ENCODE measurements around the gene MATN1. TPM values are rescaled to one million over a fixed set of nuclear protein-coding genes. Genes with fewer than 3 reads are reported as not detected.

The MATN1 gene
- total and polyA plus RNA-seq, 4 donors = 0.19 TPM; not detected in 3

- TF ChIP-seq GABPA (IDR thresholded peaks at IDR 0.05 in 1 of 2, conservative IDR thresholded peaks at IDR 0.05 in 1 of 2) = no peak
- no peak for TF ChIP-seq HNF4G (IDR thresholded peaks at IDR 0.05)
- TF ChIP-seq RXRA (IDR thresholded peaks at IDR 0.05) = no peak
- TF ChIP-seq SP1 (IDR thresholded peaks at IDR 0.05) = no peak
- TF ChIP-seq TAF1 (conservative IDR thresholded peaks at IDR 0.05) = no peak
- no peak for TF ChIP-seq FOXA1 (IDR thresholded peaks at IDR 0.05)
- TF ChIP-seq MAX (IDR thresholded peaks at IDR 0.05) = no peak
- TF ChIP-seq RAD21 (IDR thresholded peaks at IDR 0.05) = no peak
- TF ChIP-seq FOXA2 (IDR thresholded peaks at IDR 0.05) = no peak
- no peak for TF ChIP-seq REST (IDR thresholded peaks at IDR 0.05)
- TF ChIP-seq EGR1 (IDR thresholded peaks at IDR 0.05; ENCODE audit: low read depth in 2 of 2) = no peak
- no peak for TF ChIP-seq YY1 (IDR thresholded peaks at IDR 0.05)
- TF ChIP-seq CTCF (IDR thresholded peaks at IDR 0.05; ENCODE audit: low read depth, low read length, missing input control) = no peak
- TF ChIP-seq ZBTB33 (IDR thresholded peaks at IDR 0.05) = no peak
- DNase-seq (ENCODE audit: low spot score) = no peak
Observed at GRCh38 chr1:30680879-30681278, 42.5 kb downstream of the MATN1 start.

GRCh38 chr1:30680429-30680828 is 43.0 kb downstream of the MATN1 start:
- Histone ChIP-seq H3K9ac (ENCODE audit: low read depth in 1 of 2, low read length in 2 of 2) (no peak overlapping the region), H3K27ac (ENCODE audit: low read depth in 1 of 2, low read length in 2 of 2) (no peak overlapping the region), H3K9me3 (ENCODE audit: control insufficient read depth in 4 of 4, low read length in 3 of 4) (no peaks in the 10 kb centered on the region), H3K36me3 (ENCODE audit: control insufficient read depth in 4 of 4, insufficient read depth in 3 of 4, low read depth in 1 of 4, low read length in 3 of 4) (no peaks in the 10 kb centered on the region), H3K4me3 (ENCODE audit: low read depth in 1 of 3, low read length in 3 of 3) (no peak overlapping the region), H3K27me3 (ENCODE audit: control insufficient read depth in 4 of 4, insufficient read depth in 4 of 4, low read length in 3 of 4) (peaks cover 0 to 3% (median 0%) of the 10 kb centered on the region in 4 donors), H3K4me1 (ENCODE audit: control insufficient read depth in 4 of 4, insufficient read depth in 4 of 4, low read length in 3 of 4) (peaks cover 0 to 2% (median 0%) of the 10 kb centered on the region in 4 donors)
- DNase-seq (ENCODE audit: low spot score) = no peak
- TF ChIP-seq REST (IDR thresholded peaks at IDR 0.05) = no peak
- WGBS = 95% methylated on average over 7 of the region's 7 CpGs

More at GRCh38 chr1:30680879-30681278, 42.5 kb downstream of the MATN1 start:
- Histone ChIP-seq H3K27ac (ENCODE audit: low read depth in 1 of 2, low read length in 2 of 2) (no peak overlapping the region), H3K36me3 (ENCODE audit: control insufficient read depth in 4 of 4, insufficient read depth in 3 of 4, low read depth in 1 of 4, low read length in 3 of 4) (no peaks in the 10 kb centered on the region), H3K27me3 (ENCODE audit: control insufficient read depth in 4 of 4, insufficient read depth in 4 of 4, low read length in 3 of 4) (peaks cover 0 to 3% (median 0%) of the 10 kb centered on the region in 4 donors), H3K9me3 (ENCODE audit: control insufficient read depth in 4 of 4, low read length in 3 of 4) (no peaks in the 10 kb centered on the region), H3K4me1 (ENCODE audit: control insufficient read depth in 4 of 4, insufficient read depth in 4 of 4, low read length in 3 of 4) (no peaks in the 10 kb centered on the region), H3K9ac (ENCODE audit: low read depth in 1 of 2, low read length in 2 of 2) (no peak overlapping the region), H3K4me3 (ENCODE audit: low read depth in 1 of 3, low read length in 3 of 3) (no peak overlapping the region)
- WGBS = 86% methylated on average over 7 of the region's 7 CpGs
